H7 (cell line): ENCODE measurements around the gene PRKG1. TPM values are rescaled to one million over a fixed set of nuclear protein-coding genes. Genes with fewer than 3 reads are reported as not detected.
"Not testable (repeated sequence)": the region's sequence is repeated elsewhere in the genome, so short reads cannot be mapped to it uniquely, and the experiment has no call there.

Experiments
- DNase-seq: peaks from one replicate; pipeline ENCODE4 v3.0.0; 2012
- H3K27me3 ChIP-seq: 2 replicates; pipeline ENCODE4 v1.6.0; 2011; ENCODE audit warnings: mild to moderate bottlenecking, low read length; ENCODE audit not compliant: control insufficient read depth, insufficient read depth
- H3K36me3 ChIP-seq: replicated peaks from 2 replicates; pipeline ENCODE4 v1.5.1; 2011; ENCODE audit warnings: low read length; ENCODE audit not compliant: control insufficient read depth, insufficient read depth
- H3K4me3 ChIP-seq: 2 replicates; pipeline ENCODE4 v1.5.1; 2011; ENCODE audit warnings: low read depth, mild to moderate bottlenecking, control low read depth, low read length, moderate library complexity; ENCODE audit not compliant: insufficient read depth
- total RNA-seq: library from RNA; depleted of rRNA; stranded (reverse); fragments of >200 nt; shearing (Covaris generic); gene quantifications from 2 replicates; pipeline ENCODE4 v1.2.3, GENCODE V29; 2014

The PRKG1 gene
- total RNA-seq, 1 experiment from 2014 or later: 7.3 TPM

GRCh38 chr10:51371743-51372142 lies 297.5 kb downstream of the PRKG1 start:
- Histone ChIP-seq H3K27me3 (no peaks in the 10 kb centered on the region), H3K4me3 (no peak overlapping the region), H3K36me3 (no peaks in the 10 kb centered on the region)
- no peak for DNase-seq

- Histone ChIP-seq H3K27me3 (no peaks in the 10 kb centered on the region), H3K36me3 (no peaks in the 10 kb centered on the region), H3K4me3 (no peak overlapping the region)
- no peak for DNase-seq
Measured at GRCh38 chr10:51375790-51376189, 301.5 kb downstream of the PRKG1 start.

GRCh38 chr10:51377070-51377931 lies 303.0 kb downstream of the PRKG1 start:
- no peak for DNase-seq
- H3K4me3 ChIP-seq: no peak overlapping the region
- H3K27me3 ChIP-seq: no peaks in the 10 kb centered on the region
- no peaks in the 10 kb centered on the region for H3K36me3 ChIP-seq

GRCh38 chr10:51377932-51378599 lies 303.8 kb downstream of the PRKG1 start:
- Histone ChIP-seq H3K27me3 (no peaks in the 10 kb centered on the region), H3K36me3 (no peaks in the 10 kb centered on the region), H3K4me3 (no peak overlapping the region)
- DNase-seq: no peak

- Histone ChIP-seq H3K36me3 (no peaks in the 10 kb centered on the region), H3K27me3 (no peaks in the 10 kb centered on the region), H3K4me3 (no peak overlapping the region)
- no peak for DNase-seq
Measured at GRCh38 chr10:51382181-51382580, 307.9 kb downstream of the PRKG1 start.

GRCh38 chr10:51384971-51385370 lies 310.7 kb downstream of the PRKG1 start:
- Histone ChIP-seq H3K36me3 (no peaks in the 10 kb centered on the region), H3K27me3 (no peaks in the 10 kb centered on the region), H3K4me3 (no peak overlapping the region)
- DNase-seq: no peak

GRCh38 chr10:51386248-51386885 lies 312.1 kb downstream of the PRKG1 start:
- Histone ChIP-seq H3K27me3 (no peaks in the 10 kb centered on the region), H3K4me3 (no peak overlapping the region)

GRCh38 chr10:51389415-51390321 lies 315.4 kb downstream of the PRKG1 start:
- no peak overlapping the region for H3K4me3 ChIP-seq

More at GRCh38 chr10:51386248-51386885, 312.1 kb downstream of the PRKG1 start:
- DNase-seq: no peak
- no peaks in the 10 kb centered on the region for H3K36me3 ChIP-seq

GRCh38 chr10:51393006-51393405 lies 318.7 kb downstream of the PRKG1 start:
- DNase-seq, H3K4me3 ChIP-seq, H3K36me3 ChIP-seq, H3K27me3 ChIP-seq: not testable (repeated sequence)

More at GRCh38 chr10:51389415-51390321, 315.4 kb downstream of the PRKG1 start:
- Histone ChIP-seq H3K27me3 (no peaks in the 10 kb centered on the region), H3K36me3 (no peaks in the 10 kb centered on the region)
- DNase-seq: peak; percentile 79

GRCh38 chr10:51394039-51394438 lies 319.8 kb downstream of the PRKG1 start:
- no peaks in the 10 kb centered on the region for H3K27me3 ChIP-seq
- no peak overlapping the region for H3K4me3 ChIP-seq
- no peaks in the 10 kb centered on the region for H3K36me3 ChIP-seq
- DNase-seq: no peak

GRCh38 chr10:51397244-51397643 lies 323.0 kb downstream of the PRKG1 start:
- H3K4me3 ChIP-seq: no peak overlapping the region
- H3K36me3 ChIP-seq: no peaks in the 10 kb centered on the region
- no peaks in the 10 kb centered on the region for H3K27me3 ChIP-seq
- no peak for DNase-seq

GRCh38 chr10:51397695-51398094 lies 323.4 kb downstream of the PRKG1 start:
- no peak for DNase-seq
- H3K36me3 ChIP-seq: no peaks in the 10 kb centered on the region
- no peak overlapping the region for H3K4me3 ChIP-seq
- H3K27me3 ChIP-seq: no peaks in the 10 kb centered on the region

GRCh38 chr10:51399840-51400239 lies 325.6 kb downstream of the PRKG1 start:
- no peaks in the 10 kb centered on the region for H3K27me3 ChIP-seq
- H3K4me3 ChIP-seq: no peak overlapping the region
- H3K36me3 ChIP-seq: no peaks in the 10 kb centered on the region
- no peak for DNase-seq
